ENCODE results near the gene AP3D1. TPM values are rescaled to one million over a fixed set of nuclear protein-coding genes. Genes with fewer than 3 reads are reported as not detected.

AP3D1 gene
- total RNA-seq, 1 donor from 2014 or later, result 146 TPM

GRCh38 chr19:2058570-2059421 lies 92.6 kb downstream of the AP3D1 start:
- Mint-ChIP-seq H3K36me3 (ENCODE audit: low read depth) (no peaks in the 10 kb centered on the region), H3K27ac (ENCODE audit: unreplicated experiment) (peak overlapping the region; percentile 71), H3K9me3 (no peaks in the 10 kb centered on the region), H3K4me1 (peaks cover 37% of the 10 kb centered on the region), H3K4me3 (peak overlapping the region; percentile 69), H3K27me3 (ENCODE audit: low read depth) (no peaks in the 10 kb centered on the region)
- DNase-seq (ENCODE audit: low read depth, low spot score), result no peak
- no peak for TF ChIP-seq CTCF (conservative IDR thresholded peaks at IDR 0.05)

GRCh38 chr19:2057484-2058469 lies 93.6 kb downstream of the AP3D1 start:
- no peak overlapping the region for H3K27ac Mint-ChIP-seq (ENCODE audit: unreplicated experiment)
- H3K4me3 Mint-ChIP-seq, result no peak overlapping the region

GRCh38 chr19:2056837-2057192 lies 94.6 kb downstream of the AP3D1 start:
- Mint-ChIP-seq H3K36me3 (ENCODE audit: low read depth) (no peaks in the 10 kb centered on the region), H3K4me3 (no peak overlapping the region), H3K4me1 (peaks cover 26% of the 10 kb centered on the region), H3K27me3 (ENCODE audit: low read depth) (no peaks in the 10 kb centered on the region), H3K9me3 (no peaks in the 10 kb centered on the region), H3K27ac (ENCODE audit: unreplicated experiment) (no peak overlapping the region)
- no peak for TF ChIP-seq CTCF (conservative IDR thresholded peaks at IDR 0.05)
- no peak for DNase-seq (ENCODE audit: low read depth, low spot score)

More at GRCh38 chr19:2057484-2058469, 93.6 kb downstream of the AP3D1 start:
- Mint-ChIP-seq H3K4me1 (peaks cover 34% of the 10 kb centered on the region), H3K9me3 (no peaks in the 10 kb centered on the region), H3K36me3 (ENCODE audit: low read depth) (no peaks in the 10 kb centered on the region), H3K27me3 (ENCODE audit: low read depth) (no peaks in the 10 kb centered on the region)
- no peak for TF ChIP-seq CTCF (conservative IDR thresholded peaks at IDR 0.05)
- DNase-seq (ENCODE audit: low read depth, low spot score), result no peak

- peaks cover 21% of the 10 kb centered on the region for H3K4me1 Mint-ChIP-seq
- no peaks in the 10 kb centered on the region for H3K9me3 Mint-ChIP-seq
- no peaks in the 10 kb centered on the region for H3K27me3 Mint-ChIP-seq (ENCODE audit: low read depth)
- no peak for DNase-seq (ENCODE audit: low read depth, low spot score)
- no peak for TF ChIP-seq CTCF (conservative IDR thresholded peaks at IDR 0.05)
- peak overlapping the region; percentile 54 for H3K4me3 Mint-ChIP-seq
- no peaks in the 10 kb centered on the region for H3K36me3 Mint-ChIP-seq (ENCODE audit: low read depth)
- H3K27ac Mint-ChIP-seq (ENCODE audit: unreplicated experiment), result no peak overlapping the region
These were observed 95.2 kb downstream of the AP3D1 start for GRCh38 chr19:2055931-2056836.

GRCh38 chr19:2054763-2055162 lies 96.6 kb downstream of the AP3D1 start:
- H3K4me1 Mint-ChIP-seq, result peaks cover 12% of the 10 kb centered on the region
- no peak for TF ChIP-seq CTCF (conservative IDR thresholded peaks at IDR 0.05)
- no peaks in the 10 kb centered on the region for H3K27me3 Mint-ChIP-seq (ENCODE audit: low read depth)
- H3K4me3 Mint-ChIP-seq, result no peak overlapping the region
- H3K27ac Mint-ChIP-seq (ENCODE audit: unreplicated experiment), result no peak overlapping the region
- no peaks in the 10 kb centered on the region for H3K9me3 Mint-ChIP-seq
- no peak for DNase-seq (ENCODE audit: low read depth, low spot score)
- H3K36me3 Mint-ChIP-seq (ENCODE audit: low read depth), result no peaks in the 10 kb centered on the region

Data from neural crest cell (in vitro differentiated cells).